Thyroid gland (tissue), 4 donors: ENCODE data around the gene SPOUT1.
"Not testable (repeated sequence)": the region's sequence is repeated elsewhere in the genome, so short reads cannot be mapped to it uniquely, and the experiment has no call there.

Experiments used
- CTCF ChIP-seq, 6 experiments: fragments of 200-600 bp in 3 of 6; fragments of 450-650 bp in 3 of 6; sonication (generic) in 3 of 6; IDR thresholded peaks; one replicate each; pipeline ENCODE4 v1.5.1; 2016 to 2019; ENCODE audit warnings: antibody characterized with exemption in 6 of 6, mild to moderate bottlenecking in 2 of 6, inconsistent platforms in 1 of 6, moderate library complexity in 1 of 6
- POLR2A ChIP-seq, 2 donors: fragments of 450-650 bp; IDR thresholded peaks; one replicate each; pipeline ENCODE4 v1.6.1; 2017; ENCODE audit warnings: antibody characterized with exemption in 2 of 2, mild to moderate bottlenecking in 2 of 2, moderate library complexity in 1 of 2

DNA sequence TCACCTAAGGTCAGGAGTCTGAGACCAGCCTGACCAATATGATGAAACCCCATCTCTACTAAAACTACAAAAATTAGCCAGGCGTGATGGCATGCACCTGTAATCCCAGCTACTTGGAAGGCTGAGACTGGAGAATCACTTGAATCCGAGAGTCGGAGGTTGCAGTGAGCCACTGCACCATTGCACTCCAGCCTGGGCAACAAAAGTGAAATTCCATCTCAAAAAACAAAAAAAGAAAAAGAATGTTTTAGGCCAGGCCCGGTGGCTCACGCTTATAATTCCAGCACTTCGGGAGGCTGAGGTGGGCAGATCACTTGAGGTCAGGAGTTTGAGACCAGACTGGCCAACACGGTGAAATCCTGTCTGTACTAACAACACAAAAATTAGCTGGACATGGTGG lies 28.9 kb upstream of the SPOUT1 start:
- TF ChIP-seq CTCF, POLR2A (IDR thresholded peaks at IDR 0.05): not testable (repeated sequence)
